GM18520 (cell line): ENCODE data around the gene PAPLN.
"Not testable (repeated sequence)": the region's sequence is repeated elsewhere in the genome, so short reads cannot be mapped to it uniquely, and the experiment has no call there.

ENCODE experiments used
- ATAC-seq: cut with Tn5 transposase; IDR thresholded peaks from one replicate; pipeline ENCODE4 v1.9.1; 2021; ENCODE audit not compliant: unreplicated experiment

PAPLN gene

DNA sequence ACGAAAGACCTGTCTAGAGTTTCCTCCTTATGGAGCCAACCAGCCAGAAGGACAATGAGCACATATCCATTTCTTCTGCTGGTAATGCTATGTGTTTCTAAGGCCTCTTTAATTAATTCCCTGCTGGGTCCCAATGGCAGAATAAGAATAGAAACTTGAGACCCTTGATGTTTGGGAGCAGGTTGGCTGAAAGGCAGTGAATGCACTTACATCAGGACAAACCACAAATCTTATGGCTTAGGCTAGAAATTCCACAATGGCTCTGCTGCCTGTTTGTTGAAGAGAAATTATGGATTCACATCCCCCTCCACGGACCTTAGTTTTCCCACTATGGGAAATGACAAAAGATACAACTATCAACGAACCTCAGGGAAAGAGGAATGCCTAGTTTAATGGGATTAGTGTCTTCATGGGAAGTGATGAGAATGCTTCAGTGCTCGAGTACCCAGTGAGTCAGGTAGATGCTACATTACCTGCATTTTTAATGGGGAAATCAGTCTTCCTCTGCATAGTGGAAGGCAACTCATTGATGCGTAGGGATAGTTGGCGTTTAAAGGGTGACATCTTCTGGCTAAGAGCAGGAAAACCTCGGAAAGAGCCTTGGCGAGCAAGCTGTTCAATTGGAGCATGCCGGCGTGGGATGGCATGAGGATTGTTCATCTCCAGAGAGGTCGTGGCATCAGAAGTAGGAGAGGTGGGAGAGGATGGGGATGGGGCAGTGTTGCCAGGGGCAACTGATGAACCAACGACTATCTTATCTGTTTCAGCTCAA is 46.5 kb downstream of the PAPLN start:
- ATAC-seq, result no peak

DNA sequence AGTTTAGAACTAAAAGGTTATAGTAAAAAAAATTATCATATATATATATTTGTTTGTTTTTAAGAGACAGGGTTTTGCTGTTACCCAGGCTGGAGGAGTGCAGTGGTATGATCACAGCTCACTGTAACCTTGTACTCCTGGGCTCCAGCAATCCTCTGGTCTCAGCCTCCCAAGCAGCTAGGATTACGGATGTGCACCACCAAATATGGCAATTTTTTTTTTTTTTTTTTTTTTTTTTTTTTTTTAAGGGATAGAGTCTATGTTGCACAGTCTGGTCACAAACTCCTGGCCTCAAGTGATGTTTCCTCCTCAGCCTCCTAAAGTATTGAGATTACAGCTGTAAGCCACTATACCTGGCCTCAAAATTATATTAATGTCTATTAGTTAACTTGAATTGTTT is 48.7 kb downstream of the PAPLN start:
- ATAC-seq, result no peak

DNA sequence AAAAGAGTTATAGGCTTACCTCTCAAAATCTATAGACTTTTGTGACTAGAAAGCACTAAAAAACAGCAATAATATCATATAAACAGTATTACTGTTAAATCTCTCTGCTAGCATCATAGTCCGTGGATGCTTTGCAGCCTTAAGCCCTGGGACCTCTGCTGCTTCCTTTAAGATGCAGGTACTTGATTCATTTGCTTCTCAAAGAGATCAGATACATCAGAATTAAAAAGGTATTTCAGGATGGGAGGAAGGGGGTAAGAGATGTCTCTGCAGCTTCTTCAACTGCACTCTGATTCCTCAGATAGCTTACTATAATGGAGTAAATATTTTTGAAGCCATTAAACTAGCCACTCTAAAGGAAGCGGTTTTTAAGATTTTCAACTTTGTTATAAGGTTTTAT is 49.3 kb downstream of the PAPLN start:
- no peak for ATAC-seq

DNA sequence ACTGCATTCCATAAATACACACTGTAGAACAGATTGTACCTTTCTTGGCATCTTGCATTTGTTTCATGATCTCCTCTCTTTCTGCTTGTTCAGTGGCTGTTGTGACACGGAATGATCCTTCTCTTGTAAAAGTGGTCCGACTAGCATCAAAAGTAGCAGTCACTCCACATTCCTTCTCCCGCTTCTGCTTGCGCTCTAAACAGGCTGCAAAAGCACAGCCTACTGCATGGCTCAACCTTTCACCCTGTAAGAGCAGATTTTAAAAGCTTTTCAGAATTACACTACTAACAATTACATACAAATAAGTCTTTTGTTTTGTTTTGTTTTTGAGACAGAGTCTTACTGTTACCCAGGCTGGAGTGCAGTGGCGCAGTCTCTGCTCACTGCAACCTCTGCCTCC is 49.8 kb downstream of the PAPLN start:
- ATAC-seq, result no peak

DNA sequence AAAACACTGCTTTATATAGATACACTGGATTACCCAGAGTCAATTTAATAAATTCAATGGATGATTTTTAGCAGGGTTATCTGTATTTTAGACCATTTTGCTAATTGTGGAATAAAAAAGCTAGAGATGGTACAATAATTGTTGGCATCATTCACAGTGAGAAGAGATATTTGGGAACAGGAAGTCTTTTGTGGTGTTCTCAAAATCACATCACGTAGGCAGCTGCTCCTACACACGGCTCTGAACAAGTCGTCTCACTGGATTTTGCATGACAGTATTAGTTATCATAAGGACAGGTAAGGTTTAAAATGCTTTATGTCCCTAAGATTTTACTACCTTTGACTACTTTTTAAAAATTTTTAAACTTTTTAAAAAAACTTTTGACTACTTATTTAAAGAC is 52.0 kb downstream of the PAPLN start:
- no peak for ATAC-seq

DNA sequence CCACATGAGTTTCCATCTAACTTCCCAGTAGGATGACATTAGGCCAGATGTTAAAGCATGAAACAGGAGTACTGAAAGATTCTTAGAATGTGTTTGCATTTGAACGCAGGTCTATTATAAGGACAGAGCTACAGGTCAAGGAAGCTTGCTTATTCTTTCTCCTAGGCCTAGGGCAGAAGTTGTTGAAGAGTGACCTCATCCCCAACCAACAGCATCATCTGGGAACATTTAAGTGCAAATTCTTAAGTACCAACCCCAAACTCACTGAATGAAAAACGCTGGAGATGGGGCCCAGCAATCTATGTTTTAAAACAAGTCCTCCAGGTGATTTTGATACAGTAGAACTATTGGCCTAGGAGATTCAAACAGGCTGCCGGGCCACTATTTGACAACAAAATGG is 52.4 kb downstream of the PAPLN start:
- no peak for ATAC-seq

DNA sequence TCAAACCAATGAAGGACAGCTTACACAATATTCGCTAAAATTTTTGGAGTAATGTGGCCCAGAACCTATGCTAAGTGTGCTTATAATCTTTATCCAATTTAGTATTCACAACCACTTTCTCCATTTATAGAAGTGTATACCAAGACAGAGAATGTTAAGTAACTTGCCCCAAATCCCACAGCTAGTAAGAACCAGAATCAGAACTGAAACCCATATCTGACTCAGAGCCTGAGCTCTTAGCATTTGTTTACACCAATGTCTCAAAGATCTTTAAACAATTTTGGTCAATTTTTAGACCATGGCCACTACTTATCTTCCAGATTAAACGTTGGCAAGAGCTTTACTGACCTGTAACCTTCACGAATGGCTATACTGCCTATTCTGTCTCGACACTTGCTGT is 53.0 kb downstream of the PAPLN start:
- peak; percentile 64 for ATAC-seq

DNA sequence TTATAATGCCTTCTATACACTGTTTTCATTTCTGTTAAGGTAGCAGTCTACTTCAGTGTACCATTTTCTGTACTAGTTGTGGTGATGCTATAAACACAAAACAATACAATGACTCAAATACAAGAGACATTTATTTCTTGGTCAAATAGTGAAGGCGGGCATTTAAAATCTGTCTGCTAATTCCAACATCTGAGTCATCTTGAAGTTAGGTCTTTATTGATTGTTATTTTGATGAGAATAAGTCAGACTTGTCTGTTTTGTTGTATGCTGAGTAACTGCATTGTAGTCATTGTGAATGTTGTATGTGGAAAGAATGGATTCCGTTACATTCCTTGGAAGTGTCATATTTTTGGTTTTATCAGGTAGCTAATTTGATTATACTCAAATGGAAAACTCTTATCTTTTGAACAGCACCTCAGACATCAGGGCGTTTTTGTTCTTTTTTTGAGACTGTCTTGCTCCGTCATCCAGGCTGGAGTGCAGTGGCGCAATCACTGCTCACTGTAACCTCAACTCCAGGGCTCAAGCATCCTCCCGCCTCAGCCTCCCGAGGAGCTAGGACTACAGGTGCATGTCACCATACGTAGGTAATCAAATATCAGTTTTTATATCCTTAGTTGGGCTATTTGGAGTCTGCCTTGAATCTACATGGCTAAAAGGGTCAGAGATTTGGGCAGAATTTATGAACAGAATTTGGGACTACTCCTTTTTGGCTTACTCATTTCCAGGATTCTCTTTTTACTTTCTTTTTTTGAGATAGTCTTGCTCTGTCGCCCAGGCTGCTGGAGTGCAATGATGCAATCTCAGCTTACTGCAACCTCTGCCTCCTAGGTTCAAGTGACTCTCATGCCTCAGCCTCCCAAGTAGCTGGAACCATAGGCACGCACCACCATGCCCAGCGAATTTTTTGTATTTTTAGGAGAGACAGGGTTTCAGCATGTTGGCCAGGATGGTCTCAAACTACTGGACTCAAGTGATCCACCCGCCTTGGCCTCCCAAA is 56.8 kb downstream of the PAPLN start:
- ATAC-seq, result no peak

DNA sequence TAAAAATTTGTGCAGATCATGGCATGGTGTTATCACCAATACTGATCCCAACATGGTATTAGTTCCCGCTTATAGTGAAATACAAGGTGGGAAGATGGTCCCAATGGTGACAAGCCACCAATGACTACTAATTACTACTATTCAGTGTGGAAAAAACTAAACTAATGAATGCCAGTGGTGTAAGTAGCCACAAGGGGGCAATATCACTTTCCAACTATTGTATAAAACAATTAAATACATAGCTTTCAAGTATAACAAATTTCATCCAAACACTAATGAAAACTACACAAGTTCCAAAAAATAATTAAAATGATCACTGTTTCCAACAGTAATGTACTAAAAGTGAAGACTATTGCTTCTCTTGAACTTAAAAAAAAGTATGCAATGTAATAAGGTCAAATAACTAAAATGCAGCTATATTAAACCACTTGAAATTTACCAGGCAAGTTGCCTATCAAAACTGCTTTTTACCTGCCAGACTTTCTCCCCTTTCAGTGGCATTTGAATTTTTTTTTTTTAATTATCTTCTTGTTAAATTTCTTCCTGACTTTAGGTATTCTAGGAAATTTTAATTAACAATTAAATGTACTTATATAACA is 58.0 kb downstream of the PAPLN start:
- no peak for ATAC-seq

DNA sequence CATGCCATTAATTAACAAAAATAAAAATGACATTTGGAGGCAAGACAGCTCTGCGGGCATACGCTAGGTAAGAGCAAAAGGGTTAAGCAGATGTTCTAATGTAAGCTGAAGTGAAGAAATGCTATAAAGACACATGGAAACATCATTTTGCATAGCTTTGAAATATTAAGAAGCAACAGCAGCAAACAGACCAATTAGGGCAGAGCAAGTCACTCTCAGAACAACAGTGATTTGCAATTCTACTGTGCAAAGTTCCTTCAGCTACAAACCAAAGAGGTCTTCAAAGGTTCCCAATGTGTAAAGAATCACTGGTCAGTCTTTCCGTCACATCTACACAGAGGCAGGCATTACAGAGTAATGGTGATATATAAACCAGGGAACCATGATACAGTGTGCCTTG is 68.2 kb downstream of the PAPLN start:
- ATAC-seq, result no peak

DNA sequence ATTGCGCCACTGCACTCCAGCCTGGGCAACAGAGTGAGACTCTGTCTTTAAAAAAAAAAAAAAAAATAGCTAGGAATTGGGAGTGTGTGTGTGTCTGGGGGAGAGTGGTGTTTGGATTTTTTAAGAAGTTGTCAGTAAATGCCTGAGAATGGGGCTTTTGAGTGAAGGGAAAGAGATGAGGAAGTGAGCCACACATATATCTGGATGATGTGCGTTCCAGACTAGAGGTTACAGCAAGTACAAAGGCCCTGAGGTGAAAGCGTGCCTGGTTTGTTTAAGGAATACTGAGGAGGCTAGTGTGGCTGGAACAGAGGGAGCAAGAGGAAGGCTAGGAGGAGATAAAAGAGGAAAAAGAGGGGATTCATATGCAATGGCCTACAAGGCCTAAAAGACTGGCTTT is 70.0 kb downstream of the PAPLN start:
- no peak for ATAC-seq

DNA sequence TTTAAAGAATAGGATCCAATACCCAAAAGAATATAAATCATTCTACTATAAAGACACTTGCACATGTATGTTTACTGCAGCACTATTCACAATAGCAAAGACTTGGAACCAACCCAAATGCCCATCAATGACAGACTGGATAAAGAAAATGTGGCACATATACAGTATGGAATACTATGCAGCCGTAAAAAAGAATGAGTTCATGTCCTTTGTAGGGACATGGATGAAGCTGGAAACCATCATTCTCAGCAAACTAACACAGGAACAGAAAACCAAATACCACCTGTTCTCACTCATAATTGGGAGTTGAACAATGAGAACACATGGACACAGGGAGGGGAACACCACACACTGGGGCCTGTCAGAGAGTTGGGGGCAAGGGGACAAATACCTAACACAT is 71.9 kb downstream of the PAPLN start:
- not testable (repeated sequence) for ATAC-seq

DNA sequence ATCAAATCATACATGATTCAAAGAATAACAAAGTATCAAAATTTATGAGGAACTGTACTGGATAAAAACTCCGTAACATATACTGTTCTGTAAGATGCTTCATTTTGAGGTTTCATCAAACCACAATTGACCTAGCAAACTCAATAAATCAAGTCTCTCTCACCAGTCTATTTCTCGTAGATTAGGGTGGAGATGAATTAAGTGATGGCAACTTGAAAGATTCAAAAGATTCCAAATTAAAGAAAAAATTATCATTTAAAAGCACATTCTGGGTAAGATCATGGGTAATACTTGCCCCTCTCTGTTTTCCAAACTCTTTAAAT is 74.4 kb downstream of the PAPLN start:
- ATAC-seq, result no peak

DNA sequence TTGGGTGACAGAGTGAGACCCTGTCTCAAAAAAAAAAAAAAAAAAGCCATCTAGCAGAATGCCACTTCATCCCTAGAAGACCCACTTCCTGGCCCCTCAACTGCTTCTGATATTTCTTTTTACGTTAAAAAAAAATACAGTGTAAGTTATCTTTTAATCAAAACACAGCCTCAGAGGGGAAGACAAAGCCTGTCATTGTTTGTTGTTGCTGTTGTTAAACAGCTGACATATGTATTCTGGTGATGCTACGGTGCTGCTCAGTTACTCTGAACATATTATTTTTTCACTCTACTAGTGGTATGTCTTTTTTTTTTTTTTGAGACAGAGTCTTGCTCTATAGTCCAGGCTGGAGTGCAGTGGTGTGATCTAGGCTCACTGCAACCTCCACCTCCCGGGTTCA is 75.4 kb downstream of the PAPLN start:
- no peak for ATAC-seq

DNA sequence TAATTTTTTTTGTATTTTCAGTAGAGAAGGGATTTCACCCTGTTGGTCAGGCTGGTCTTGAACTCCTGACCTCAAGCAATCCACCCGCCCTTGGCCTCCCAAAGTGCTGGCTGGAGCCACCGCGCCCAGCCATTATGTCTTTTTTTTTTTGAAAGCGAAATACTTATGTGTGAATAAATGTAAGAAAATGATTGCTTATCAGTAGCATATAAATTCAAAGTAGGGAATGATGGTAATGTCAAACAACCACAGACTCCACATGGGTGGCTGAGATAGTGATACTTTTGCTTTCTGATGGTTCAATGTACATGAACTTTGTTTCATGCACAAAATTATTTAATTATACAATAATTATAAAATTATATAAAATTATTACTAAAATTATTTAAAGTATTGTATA is 75.8 kb downstream of the PAPLN start:
- no peak for ATAC-seq

DNA sequence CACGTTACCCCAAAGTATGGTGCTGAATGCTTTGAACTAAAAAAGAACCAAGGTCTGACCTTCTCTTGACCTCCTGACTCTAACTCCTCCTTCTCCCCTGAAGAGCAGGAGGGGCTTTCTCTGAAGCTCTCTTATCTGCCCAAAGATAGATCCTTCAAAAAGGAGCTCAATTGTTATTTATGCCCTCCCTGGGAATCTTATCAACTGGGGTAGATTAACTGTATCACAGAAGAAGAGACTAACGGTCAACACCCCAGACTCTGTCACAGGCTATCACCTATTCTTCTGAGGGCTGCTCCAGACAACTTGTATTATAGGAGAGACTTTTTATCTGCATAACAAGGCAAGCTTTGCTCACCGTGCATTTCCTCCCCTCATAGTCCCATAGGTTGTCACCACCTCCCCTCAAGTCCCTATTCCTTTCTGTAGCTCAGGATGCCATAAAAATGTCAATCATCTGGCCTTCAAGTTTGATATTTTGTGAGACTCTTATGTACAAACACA is 86.6 kb downstream of the PAPLN start:
- no peak for ATAC-seq
